KMS-11 (cell line): Measurements from ENCODE around the gene PLSCR4.

Experiments
- H2AFZ ChIP-seq: fragments of 200-600 bp; sonication (generic); 2 replicates; pipeline ENCODE4 v1.6.1; 2016; ENCODE audit warnings: antibody characterized with exemption, mixed run types, low read depth
- H3K27ac ChIP-seq: fragments of 200-600 bp; sonication (generic); 2 replicates; pipeline ENCODE4 v1.6.1; 2016; ENCODE audit warnings: mild to moderate bottlenecking, mixed run types
- H3K27me3 ChIP-seq: fragments of 200-600 bp; sonication (generic); 2 replicates; pipeline ENCODE4 v1.6.1; 2017; ENCODE audit warnings: mild to moderate bottlenecking, low read depth, mixed run types, moderate library complexity; ENCODE audit not compliant: insufficient read depth
- H3K36me3 ChIP-seq: fragments of 200-600 bp; sonication (generic); 2 replicates; pipeline ENCODE4 v1.6.1; 2017; ENCODE audit warnings: mild to moderate bottlenecking, mixed run types; ENCODE audit not compliant: insufficient read depth
- H3K4me1 ChIP-seq: fragments of 200-600 bp; sonication (generic); 2 replicates; pipeline ENCODE4 v1.6.1; 2016; ENCODE audit warnings: mild to moderate bottlenecking, low read depth, mixed run types; ENCODE audit not compliant: poor library complexity, severe bottlenecking
- H3K4me2 ChIP-seq: fragments of 200-600 bp; sonication (generic); 2 replicates; pipeline ENCODE4 v1.7.0; 2016; ENCODE audit warnings: mild to moderate bottlenecking, mixed run types
- H3K4me3 ChIP-seq: fragments of 200-600 bp; sonication (generic); IDR thresholded peaks from 2 replicates; pipeline ENCODE4 v1.6.1; 2017; ENCODE audit warnings: low read depth, low read length, mixed read lengths; ENCODE audit not compliant: insufficient read depth
- H3K79me2 ChIP-seq: fragments of 200-600 bp; sonication (generic); 2 replicates; pipeline ENCODE4 v1.6.1; 2016; ENCODE audit warnings: low read depth, mixed run types; ENCODE audit not compliant: insufficient read depth
- H3K9ac ChIP-seq: fragments of 200-600 bp; sonication (generic); 2 replicates; pipeline ENCODE4 v1.6.1; 2016; ENCODE audit warnings: mild to moderate bottlenecking, mixed run types
- H4K20me1 ChIP-seq: fragments of 200-600 bp; sonication (generic); 2 replicates; pipeline ENCODE4 v1.6.1; 2016; ENCODE audit warnings: mild to moderate bottlenecking, mixed run types; ENCODE audit not compliant: insufficient read depth
- TF ChIP-seq, protein P1 (sequence below): fragments of 200-600 bp; sonication (generic); conservative IDR thresholded peaks from 2 replicates; pipeline ENCODE4 v1.6.1; 2017; ENCODE audit warnings: low read depth, mild to moderate bottlenecking, antibody characterized with exemption, low read length, moderate library complexity, mixed read lengths

PLSCR4 gene

DNA sequence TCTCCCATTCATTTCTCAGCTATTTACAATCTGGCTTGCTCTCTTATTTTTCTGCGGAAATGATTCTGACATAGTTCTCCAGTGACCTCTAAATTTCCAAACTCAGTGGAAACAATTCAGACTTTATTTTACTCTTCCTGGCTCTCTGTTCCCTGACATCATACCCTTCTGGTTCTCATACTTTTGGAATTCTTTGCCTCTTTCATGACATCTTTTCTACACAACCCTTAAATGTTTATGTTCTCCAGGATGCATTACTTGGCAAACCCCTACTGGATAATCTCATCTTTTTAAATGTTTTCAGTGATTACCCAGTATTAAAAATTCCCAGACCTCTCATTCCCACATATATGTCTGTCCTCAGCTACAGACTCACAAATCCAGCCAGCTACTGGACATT is 23.9 kb upstream of the PLSCR4 start:
- H3K4me1 ChIP-seq: no peaks in the 10 kb centered on the region
- H3K27me3 ChIP-seq: no peaks in the 10 kb centered on the region

DNA sequence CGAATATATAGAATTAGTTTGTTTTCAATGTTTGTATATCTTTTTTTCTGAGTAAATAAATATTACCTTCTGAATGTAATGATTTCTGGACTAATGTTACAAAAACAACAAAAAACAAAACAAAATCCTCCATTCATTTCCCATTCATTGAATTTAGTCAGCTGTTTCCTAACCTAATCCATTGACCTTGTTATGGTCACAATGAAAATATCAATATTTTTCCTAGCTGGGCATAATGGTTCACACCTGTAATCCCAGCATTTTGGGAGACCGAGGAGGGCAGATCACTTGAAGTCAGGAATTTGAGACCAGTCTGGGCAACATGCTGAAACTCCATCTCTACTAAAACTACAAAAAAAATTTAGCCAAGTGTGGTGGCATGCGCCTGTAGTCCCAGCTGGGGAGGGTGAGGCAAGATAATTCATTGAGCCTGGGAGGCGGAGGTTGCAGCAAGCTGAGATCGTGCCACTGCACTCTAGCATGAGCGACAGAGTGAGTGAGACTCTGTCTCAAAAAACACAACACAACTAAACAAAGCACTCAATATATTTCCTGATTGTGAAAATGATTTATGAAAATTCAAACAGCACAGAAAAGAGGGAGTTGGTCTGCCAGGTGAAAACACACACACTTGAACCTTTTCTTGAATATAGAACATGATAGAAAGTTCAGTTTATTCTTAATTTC is 23.0 kb upstream of the PLSCR4 start:
- Histone ChIP-seq H3K4me2 (no peak overlapping the region), H3K9ac (no peak overlapping the region), H3K4me3 (no peak overlapping the region), H3K36me3 (no peaks in the 10 kb centered on the region), H3K79me2 (no peaks in the 10 kb centered on the region), H3K4me1 (no peaks in the 10 kb centered on the region), H2AFZ (no peak overlapping the region), H3K27ac (no peak overlapping the region), H3K27me3 (no peaks in the 10 kb centered on the region), H4K20me1 (no peaks in the 10 kb centered on the region)
- TF ChIP-seq, protein P1, sequence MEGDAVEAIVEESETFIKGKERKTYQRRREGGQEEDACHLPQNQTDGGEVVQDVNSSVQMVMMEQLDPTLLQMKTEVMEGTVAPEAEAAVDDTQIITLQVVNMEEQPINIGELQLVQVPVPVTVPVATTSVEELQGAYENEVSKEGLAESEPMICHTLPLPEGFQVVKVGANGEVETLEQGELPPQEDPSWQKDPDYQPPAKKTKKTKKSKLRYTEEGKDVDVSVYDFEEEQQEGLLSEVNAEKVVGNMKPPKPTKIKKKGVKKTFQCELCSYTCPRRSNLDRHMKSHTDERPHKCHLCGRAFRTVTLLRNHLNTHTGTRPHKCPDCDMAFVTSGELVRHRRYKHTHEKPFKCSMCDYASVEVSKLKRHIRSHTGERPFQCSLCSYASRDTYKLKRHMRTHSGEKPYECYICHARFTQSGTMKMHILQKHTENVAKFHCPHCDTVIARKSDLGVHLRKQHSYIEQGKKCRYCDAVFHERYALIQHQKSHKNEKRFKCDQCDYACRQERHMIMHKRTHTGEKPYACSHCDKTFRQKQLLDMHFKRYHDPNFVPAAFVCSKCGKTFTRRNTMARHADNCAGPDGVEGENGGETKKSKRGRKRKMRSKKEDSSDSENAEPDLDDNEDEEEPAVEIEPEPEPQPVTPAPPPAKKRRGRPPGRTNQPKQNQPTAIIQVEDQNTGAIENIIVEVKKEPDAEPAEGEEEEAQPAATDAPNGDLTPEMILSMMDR: no peak

More for the DNA sequence above, 23.9 kb upstream of the PLSCR4 start:
- Histone ChIP-seq H3K36me3 (no peaks in the 10 kb centered on the region), H3K9ac (no peak overlapping the region), H3K4me2 (no peak overlapping the region), H2AFZ (no peak overlapping the region), H3K27ac (no peak overlapping the region), H3K79me2 (no peaks in the 10 kb centered on the region), H4K20me1 (no peaks in the 10 kb centered on the region), H3K4me3 (no peak overlapping the region)
- TF ChIP-seq, protein P1: no peak

DNA sequence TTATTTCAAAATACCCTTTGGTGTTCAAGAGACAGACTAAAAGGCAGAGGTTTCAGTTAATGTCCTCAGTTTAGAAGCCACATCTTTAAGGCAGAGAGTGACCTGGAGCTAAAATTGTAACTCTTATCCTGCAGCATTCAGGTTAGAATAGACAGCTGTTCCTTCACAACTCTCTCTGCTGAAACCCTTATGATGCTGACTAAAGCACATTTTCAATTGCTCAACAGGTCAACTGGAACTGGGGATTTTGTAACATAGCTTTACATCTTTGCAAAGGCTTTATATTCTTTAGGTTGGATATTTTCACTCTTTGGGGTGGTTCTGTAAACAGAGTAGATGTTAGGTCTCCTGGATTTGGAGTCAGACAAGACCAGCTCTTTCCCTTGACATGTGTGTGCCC is 20.3 kb upstream of the PLSCR4 start:
- H4K20me1 ChIP-seq: no peaks in the 10 kb centered on the region
- H3K4me3 ChIP-seq: no peak overlapping the region
- no peak overlapping the region for H3K9ac ChIP-seq
- no peak overlapping the region for H3K4me2 ChIP-seq
- no peak overlapping the region for H3K27ac ChIP-seq
- no peaks in the 10 kb centered on the region for H3K79me2 ChIP-seq
- no peak overlapping the region for H2AFZ ChIP-seq
- TF ChIP-seq, protein P1: no peak
- H3K36me3 ChIP-seq: no peaks in the 10 kb centered on the region
- no peaks in the 10 kb centered on the region for H3K4me1 ChIP-seq
- H3K27me3 ChIP-seq: no peaks in the 10 kb centered on the region

DNA sequence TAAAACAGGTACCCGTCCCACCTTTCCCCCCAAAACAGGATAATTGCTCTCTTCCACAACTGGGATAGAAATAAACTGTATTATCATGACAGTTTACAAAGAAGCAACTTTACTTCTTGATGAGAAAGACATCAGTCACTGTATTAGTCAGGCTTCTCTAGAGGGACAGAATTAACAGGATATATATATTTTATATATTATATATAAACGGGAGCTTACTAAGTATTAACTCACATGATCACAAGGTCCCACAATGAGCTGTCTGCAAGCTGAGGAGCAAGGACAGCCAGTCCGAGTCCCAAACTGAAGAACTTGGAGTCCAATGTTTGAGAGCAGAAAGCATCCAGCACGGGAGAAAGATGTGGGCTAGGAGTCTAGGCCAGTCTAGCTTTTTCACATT is 18.4 kb upstream of the PLSCR4 start:
- Histone ChIP-seq H4K20me1 (no peaks in the 10 kb centered on the region), H2AFZ (no peak overlapping the region), H3K4me2 (no peak overlapping the region), H3K4me3 (no peak overlapping the region), H3K27me3 (no peaks in the 10 kb centered on the region), H3K36me3 (no peaks in the 10 kb centered on the region), H3K27ac (no peak overlapping the region), H3K4me1 (no peaks in the 10 kb centered on the region), H3K79me2 (no peaks in the 10 kb centered on the region), H3K9ac (no peak overlapping the region)
- TF ChIP-seq, protein P1: no peak
